ENCODE data around the gene ST6GALNAC5.

DNA sequence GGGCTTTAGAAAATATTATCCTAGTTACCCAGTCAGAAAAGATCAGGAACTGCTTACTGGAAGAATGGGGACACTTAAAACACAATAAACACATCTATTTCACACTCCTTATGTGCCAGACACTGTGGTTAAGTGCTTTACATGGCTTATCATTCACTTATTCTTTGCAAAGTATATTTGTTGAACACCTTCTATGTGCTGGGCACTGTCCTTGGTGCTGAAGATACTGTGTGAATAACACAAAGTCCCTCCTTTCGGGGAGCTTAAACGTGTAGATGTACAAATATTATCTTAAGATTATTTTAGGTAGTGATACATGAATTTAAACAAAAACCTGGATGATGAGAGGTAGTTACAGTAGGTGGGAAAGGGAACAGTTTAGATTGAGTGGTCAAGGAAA, 169.3 kb downstream of the ST6GALNAC5 start:
- TF ChIP-seq POLR2A (IDR thresholded peaks at IDR 0.05) (no peak), POLR2AphosphoS5 (IDR thresholded peaks at IDR 0.05) (no peak)
- TF ChIP-seq, protein P1, sequence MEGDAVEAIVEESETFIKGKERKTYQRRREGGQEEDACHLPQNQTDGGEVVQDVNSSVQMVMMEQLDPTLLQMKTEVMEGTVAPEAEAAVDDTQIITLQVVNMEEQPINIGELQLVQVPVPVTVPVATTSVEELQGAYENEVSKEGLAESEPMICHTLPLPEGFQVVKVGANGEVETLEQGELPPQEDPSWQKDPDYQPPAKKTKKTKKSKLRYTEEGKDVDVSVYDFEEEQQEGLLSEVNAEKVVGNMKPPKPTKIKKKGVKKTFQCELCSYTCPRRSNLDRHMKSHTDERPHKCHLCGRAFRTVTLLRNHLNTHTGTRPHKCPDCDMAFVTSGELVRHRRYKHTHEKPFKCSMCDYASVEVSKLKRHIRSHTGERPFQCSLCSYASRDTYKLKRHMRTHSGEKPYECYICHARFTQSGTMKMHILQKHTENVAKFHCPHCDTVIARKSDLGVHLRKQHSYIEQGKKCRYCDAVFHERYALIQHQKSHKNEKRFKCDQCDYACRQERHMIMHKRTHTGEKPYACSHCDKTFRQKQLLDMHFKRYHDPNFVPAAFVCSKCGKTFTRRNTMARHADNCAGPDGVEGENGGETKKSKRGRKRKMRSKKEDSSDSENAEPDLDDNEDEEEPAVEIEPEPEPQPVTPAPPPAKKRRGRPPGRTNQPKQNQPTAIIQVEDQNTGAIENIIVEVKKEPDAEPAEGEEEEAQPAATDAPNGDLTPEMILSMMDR (IDR thresholded peaks at IDR 0.05): no peak

Data from sigmoid colon (tissue), 4 donors.